Superior temporal gyrus (tissue), 1 donor: ENCODE data around the gene FMO1.
"Not testable (repeated sequence)": the region's sequence is repeated elsewhere in the genome, so short reads cannot be mapped to it uniquely, and the experiment has no call there.

ENCODE experiments used
- DNase-seq: peaks from one replicate; pipeline ENCODE4 v3.0.0-alpha.2; 2016; ENCODE audit errors: extremely low spot score

The FMO1 gene

DNA sequence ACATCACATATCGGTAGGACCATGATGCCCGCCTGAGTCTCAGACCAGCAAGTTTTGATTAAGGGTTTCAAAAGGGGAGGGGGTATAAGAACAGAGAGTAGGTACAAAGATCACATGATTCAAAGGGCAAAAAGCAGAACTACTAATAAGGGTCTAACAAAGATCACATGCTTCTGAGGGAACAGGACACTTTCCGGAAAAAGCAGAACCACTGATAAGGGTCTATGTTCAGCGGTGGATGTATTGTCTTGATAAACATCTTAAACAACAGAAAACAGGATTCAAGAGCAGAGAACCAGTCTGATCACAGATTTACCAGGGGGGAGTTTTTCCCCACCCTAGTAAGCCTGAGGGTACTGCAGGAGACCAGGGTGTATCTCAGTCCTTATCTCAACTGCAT, 12.1 kb upstream of the FMO1 start:
- not testable (repeated sequence) for DNase-seq

DNA sequence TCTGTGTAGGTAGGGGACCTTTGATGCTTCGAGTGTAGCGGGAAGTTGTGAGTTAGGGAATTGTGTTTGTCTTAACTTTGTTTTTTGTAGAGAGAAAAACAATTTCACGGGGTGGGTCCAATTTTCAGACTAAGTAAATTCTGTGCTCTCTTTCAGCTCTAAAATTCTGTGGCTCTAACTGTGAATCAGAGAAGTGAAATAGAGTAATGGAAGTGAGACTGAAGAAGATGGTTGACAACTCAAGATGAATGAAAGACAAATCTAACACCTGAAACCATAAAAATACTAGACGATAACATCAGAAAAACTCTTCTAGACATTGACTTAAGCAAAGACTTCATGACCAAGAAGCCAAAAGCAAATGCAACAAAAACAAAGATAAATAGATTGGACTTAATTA, 4.4 kb upstream of the FMO1 start:
- DNase-seq, result no peak

DNA sequence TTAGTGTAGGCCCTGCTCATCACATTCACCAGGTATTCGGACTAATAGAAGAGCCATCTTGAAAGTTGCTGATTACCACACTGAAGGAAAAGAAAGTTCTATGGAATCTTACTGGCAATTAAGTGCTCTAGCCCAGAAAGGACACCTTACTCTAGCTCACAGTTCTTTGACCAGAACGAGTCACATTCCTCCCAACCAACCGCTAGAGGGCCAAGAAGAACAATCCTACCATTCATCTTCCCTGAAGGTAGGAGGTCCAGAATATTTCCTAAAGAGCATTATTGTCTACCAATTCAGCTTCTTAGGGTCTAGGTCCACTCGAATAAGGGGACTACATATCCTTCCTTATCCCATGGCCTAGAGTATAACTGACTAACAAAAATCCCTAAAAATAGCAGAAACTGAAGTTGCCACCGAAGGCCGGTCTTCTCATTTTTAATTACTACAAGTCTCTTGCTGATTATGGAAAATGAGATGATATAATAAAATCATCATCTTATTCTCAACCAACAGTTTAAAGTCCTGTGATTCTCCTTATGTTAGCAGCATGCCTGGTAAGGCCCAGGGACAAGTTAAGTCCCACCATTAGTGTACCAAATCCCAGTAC, 2.7 kb upstream of the FMO1 start:
- DNase-seq, result peak; percentile 60

DNA sequence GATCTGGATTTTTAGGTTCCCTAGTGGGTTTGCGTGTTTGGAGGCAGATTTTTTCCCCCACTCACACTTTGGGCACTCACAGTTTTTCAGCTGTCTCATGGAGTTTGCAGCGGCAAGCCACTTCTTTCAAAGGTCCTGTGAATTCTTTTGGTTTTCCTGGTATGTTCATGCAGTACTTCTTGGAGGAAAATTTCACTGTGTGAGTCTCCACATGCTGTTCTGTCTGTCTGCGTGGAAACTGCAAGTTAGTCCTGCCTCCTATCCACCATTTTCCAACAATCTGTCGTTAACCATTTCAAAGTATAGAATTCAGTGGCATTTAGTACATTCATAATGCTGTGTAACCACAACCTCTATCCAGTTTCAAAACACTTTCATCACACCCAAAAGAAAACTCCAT, 793 bp upstream of the FMO1 start:
- no peak for DNase-seq

DNA sequence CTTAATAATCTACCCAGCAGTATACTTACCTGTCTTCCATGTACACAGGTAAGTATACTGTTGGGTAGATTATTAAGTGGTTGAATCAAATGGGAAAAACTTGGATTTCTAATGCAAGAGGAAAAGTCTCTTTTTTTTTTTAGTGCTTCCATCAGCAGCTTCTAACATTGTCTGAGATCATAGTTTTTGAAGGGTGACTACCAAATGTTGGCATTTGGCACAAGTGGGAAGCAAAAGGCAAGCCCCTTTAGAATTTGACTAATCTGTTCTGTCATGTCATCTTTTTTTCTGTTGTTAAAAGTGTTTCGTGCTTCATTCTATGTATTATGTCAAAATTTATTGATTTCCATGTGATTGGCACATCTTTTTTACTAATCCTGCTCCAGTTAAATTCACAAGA, 547 bp downstream of the FMO1 start:
- DNase-seq, result no peak

DNA sequence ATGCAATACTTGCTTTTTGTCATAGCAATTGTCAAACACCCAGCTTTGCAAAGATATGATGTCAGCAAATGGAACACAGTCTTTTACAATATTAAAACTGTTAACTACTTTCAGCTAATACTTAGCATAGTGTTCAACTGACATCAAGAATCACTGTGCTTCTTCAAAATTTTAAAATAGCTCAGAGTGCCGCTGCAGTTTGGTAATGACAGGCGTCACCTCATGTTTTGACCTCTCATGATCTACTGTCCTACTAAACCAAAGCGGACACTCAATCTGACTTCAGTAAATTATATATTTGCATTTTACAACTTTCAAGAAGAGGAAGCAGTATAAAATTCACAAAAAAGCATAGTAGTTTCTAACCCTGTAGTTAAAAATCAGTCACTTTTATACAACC, 2.0 kb downstream of the FMO1 start:
- no peak for DNase-seq

DNA sequence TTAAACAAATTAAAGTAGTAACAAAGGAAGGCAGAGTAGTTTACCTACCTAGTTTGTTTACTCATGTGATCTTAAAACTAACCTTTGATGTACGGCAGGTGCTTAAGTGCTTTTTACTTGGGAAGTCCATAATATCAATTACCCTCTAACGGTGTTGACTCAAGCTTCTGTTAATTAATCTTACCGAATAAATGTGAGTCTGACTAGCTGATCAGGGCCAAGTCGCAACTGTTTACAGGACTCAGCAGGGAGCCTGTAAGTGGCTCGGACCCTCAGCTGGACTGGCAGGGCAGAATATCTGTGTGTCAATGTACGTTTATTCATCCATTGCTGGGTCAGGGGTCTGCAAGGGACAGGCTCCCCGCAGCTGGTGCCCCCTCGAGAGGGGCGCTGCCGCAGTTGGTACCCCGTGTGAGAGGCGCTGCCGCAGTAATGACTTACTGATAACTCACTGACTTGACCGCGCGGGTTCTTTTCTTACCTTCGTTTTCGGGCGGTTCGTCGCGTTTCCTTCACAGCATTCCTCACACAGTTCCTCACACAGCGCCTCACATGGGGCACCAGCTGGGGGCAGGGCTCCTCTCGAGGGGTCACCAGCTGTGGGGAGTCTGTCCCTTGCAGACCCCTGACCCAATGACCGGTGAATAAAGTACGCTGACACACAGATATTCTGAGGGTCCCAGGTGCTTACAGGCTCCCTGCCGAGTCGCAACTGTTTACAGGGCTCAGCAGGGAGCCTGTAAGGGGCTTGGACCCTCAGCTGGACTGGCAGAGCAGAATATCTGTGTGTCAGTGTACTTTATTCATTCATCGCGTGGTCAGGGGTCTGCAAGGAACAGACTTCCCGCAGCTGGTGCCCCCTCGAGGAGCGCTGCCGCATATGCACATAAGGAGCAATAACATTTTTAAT, 3.0 kb downstream of the FMO1 start:
- DNase-seq, result no peak

DNA sequence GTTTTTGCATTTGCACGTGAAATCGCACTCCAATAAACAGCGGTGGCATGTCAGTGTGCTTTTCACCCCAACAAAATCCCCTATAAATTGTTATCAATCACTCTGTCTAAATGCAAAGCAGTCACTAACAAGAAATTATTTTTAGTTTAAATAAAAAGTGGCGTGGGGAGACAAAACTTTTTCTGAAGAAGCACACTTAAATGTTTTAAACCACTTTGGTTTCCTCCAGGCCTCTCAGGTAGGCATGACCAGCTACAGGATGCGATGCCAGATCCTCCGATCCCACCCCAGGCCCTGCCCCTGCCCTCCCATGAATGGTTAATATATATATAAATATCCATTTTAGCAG, 3.6 kb downstream of the FMO1 start:
- DNase-seq, result no peak

DNA sequence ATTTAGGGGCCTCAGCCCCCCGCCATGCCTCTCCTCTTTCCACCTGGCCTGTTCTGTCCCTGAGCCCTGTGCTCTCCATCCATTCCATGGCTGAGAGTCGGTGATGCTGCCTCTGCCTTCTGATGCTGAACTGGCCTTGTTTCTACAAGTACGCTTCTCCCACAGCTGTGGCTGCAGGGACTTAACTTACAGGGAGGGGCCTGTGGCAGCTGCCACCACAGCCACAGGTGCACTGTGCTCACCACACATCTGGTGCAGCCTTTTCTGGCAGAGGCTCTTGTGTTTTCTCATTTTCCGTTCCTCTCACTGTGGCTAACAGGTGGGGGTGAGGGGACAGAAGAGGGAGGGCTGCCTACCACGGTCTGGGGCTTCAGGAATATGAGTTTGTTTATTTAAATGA, 4.2 kb downstream of the FMO1 start:
- no peak for DNase-seq

DNA sequence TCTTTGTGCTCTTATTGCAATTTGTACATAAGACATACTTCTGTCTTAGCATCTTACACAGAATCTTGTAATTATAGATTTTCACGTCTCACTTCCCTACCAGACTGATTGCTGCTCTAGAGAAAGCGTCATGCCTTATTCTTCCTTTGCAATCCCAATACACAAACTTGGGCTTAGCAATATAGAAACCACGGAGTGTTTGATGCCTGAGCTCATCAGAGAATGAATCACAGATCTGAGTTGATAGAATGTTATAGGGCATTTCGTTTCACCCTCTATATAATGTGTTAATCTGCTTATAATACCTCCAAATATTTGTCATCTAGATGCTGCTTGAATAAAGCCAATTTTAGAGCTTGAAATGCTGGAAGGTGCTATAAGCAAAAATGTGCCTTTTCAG, 6.6 kb downstream of the FMO1 start:
- no peak for DNase-seq

DNA sequence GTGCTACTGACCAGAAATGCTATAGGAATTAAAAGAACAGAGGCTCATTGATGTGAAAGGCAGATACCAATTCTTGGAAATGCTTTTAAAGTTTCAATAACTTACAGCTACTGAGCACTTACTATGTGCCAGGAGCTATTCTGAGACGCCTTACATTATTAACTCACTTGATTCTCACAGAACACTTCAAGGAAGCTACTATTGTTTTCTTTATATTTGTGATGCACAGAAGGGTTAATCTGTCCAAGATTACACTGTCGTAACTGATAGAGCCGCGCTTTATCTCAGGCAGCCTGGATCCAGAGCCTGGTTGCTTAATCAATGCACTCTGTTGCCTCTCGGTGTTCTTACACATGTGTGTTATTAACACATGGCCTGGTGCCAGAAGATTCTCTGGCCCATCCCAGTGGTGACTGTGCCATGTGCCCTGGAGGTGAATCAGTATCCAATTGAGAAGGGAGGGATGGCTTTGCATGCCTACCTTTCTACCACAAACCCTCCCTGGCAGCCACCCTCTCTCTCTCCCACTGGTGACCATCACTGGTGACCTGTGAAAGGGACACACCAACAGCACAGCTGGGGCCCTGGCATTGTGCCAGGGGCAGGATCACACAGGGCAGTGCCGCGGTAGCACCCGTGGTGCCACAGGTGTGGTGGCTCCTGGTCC, 8.8 kb downstream of the FMO1 start:
- DNase-seq, result no peak

DNA sequence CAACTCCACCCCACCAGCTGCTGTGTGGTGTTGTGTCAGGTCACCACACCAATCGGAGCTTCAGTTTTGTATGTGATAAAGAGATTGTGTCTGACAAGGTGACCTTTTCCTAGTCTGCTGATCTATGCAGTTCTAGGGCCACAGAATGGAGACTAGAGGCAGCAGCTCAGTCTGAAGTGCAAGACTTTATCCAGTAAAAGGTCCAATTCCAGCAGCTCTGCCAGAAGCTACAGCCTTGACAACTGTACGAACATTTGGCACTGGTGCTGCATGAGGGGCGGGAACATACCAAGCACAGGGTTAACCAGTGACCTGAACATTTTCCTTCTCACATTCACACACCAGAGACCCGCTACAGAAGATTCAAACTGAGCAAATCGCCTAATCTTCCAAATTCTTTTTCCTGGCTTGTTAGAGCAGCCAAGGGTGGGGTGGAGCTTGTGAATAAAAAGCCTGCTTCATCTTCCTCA, 9.3 kb downstream of the FMO1 start:
- no peak for DNase-seq

DNA sequence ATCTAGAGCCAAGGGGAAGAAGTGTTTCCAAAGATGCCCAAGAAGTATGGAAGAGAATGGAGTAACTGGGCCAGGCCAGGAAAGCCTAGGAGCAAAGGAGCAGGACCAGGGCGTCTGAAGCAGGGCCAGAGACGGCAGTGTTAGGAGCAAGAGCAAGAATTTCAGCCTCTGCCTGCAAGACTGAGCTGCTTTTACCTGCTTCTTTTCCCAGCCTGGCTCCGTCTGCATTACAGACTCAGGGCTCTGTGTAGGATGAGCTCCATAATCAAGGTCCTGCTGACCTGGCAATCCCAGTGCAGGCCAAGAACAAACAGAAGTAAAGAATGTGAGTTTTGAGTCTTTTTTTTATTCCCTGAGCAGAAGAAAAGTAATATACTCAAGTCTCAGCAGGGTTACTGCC, 10.1 kb downstream of the FMO1 start:
- DNase-seq, result no peak

DNA sequence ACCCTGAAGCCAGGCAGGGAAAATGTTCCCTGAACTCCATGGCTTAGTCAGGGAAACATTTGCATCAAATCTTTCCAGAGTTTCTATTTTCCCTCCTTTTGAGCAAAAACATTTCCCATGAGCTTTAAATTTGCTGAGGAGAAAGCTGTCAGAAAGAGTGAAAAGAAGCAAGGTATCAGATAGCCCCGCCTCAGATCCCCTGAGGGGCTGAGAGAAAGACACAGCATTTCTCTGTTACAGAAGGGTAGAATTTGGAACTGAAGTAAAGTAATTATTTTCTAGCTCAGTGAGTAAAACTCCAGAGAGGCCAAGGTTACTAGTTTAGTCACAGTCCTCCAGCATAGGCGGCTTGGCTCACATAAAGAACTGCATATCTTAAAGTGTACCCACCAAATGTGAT, 10.6 kb downstream of the FMO1 start:
- DNase-seq, result no peak

DNA sequence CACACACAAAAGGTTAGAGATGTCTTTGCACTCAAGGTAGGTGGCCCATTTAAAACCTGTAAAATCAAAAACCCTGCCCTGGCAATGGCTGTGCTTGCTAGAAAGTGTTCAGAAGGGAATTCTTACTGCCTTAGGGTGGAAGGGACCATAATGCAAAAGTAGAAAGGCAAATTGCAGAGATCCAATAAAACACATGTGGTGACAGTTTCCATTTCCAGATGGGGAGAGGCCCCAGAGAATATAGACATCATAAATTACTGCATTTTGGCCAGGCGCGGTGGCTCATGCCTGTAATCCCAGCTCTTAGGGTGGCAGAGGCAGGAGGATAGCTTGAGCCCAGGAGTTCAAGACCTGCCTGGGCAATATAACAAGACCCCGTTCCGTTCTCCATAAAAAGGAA, 13.0 kb downstream of the FMO1 start:
- no peak for DNase-seq

DNA sequence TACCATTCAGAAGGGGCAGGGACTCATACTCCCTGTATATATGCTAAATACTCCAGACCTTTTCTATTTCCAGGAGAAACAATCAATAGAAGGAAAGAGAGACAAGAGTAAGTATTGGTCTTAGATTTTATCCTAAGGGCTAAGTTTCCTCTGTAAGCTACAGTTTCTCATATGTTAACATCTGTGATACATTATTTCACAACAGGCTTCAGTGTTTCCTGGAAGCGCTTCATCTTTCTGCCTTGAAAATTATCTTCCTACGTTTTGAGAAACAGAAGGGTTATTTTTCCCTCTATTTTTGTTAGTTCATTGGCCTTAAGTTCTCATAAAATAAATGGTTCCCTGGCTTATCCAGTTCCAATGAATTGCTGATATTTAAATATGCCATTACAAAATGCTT, 15.6 kb downstream of the FMO1 start:
- no peak for DNase-seq

DNA sequence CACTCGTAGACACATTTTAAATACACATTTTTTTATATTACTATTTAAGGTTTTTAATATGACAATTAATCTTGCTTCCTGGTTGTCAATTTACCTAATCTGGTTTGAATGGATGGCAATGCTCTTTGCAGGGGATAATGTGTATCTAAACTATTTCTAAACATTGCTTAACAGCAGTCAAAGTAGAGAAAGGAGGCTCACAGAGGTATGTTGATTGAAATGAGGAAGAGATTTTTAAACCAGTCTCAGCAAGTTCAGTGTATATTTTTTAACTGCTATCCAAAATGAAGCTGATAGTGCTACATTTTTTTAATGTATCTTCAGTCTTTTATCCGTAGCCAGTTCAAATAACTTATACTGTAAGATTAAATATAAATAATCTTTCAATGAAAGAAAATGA, 17.4 kb downstream of the FMO1 start:
- no peak for DNase-seq

DNA sequence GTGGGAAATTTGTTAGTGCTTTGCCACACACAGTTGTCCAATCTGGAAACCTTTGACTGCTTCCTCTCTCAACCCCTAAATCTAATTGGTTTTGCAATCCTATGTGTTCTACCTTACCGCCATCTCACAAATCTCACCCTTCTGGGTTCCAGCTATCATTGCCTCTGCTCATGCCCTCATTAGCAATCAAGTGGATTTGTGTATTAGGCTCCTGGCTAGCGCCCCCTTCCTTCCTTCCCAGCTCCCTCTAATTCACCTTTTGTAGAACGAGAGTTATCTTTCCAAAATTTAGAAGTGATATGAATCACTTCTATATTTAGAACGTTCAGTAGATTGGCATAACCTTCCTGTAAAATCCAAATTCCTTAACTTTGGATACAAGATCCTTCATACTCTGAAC, 18.6 kb downstream of the FMO1 start:
- no peak for DNase-seq

DNA sequence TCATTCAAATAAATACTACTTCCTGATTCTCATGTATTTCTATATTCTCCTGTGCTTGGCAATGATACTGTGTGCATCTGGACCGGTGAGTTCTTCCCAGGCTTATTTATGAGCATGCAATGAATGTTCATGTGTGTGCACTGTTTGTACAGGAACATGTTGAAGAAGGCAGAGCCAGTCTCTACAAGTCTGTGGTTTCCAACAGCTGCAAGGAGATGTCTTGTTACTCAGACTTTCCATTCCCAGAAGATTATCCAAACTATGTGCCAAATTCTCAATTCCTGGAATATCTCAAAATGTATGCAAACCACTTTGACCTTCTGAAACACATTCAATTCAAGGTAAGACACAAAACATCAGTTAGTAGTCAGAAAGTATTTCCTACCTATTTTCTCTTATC, 19.1 kb downstream of the FMO1 start:
- DNase-seq, result no peak

DNA sequence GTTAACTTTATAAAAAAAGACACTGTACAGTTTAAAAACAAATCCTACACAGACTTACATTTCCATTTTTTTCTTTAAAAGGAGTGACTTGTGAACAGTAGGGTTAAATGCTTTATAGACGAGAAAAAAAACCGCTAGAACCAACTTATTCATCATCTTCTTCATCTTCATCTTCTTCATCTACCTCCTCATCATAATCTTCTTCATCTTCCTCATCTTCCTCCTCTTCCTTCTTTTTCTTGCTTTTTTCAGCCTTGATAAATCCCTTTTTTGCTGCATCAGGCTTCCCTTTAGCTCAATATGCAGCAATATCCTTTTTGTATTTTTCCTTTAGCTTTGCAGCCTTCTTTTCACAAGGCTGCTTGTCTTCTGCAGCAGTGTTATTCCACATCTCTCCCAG, 22.5 kb downstream of the FMO1 start:
- DNase-seq, result no peak

DNA sequence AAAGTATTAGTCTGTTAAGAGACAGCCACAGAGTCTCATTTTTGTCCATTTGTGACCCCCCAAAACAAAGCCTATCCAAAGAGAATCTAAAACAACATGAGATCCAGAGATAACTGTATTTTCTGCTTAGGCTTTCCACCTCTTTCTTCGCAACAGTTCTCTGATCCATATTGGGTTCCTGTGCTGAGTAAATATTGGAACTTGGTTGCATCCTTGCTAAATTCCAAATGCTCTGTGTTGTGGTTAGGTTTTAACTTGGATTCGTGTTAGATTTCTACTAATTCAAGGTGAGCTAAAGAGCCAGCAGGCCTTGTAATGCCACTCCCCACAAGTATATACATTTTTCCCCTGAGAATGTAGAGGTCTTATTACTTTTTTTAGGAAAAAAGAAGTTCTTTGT, 29.2 kb downstream of the FMO1 start:
- DNase-seq, result no peak

DNA sequence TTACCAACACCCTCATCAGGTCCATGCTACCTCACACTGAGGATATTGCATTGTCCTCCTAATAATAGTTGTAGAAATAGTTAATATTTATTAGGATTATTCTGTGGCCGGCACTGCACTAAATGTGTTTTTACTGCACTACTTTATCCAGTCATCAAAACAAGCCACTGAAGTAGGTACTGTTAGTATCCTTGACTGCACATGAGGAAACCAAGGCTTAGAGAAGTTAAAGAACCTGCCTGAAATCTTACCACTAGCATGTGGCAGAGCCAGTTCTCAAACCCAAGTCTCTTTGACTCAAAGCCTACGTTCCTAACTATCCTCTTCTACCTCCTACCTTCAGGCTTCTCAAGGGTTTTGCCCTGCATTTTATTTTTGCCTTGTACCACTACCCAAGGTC, 30.9 kb downstream of the FMO1 start:
- no peak for DNase-seq

DNA sequence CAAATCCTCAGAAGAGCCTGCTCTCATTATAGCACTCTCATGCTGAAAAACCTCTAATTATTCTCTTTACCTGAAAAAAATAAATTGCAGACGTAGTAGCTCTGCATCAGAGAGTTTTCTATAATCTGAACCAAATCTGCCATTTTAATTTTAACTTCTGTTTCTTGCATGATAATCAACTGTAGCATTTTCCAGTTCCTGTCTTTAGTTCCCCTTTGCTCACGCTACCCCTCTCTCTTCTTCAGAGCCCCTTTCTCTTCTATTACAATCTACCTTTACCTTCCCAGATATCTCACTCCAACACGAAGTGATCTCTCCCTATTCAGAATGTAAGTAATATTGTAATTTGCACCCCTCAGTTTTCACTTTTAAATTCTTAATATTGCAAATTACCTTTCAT, 31.4 kb downstream of the FMO1 start:
- DNase-seq, result no peak
